ENCODE data around the gene SCPEP1. TPM values are rescaled to one million over a fixed set of nuclear protein-coding genes. Genes with fewer than 3 reads are reported as not detected.

SCPEP1 gene
- total RNA-seq, 1 experiment from 2014 or later, result 100 TPM

GRCh38 chr17:57043276-57043675 lies 65.3 kb downstream of the SCPEP1 start:
- DNase-seq (ENCODE audit: low spot score), result no peak

- no peak for DNase-seq (ENCODE audit: low spot score)
These were observed 67.3 kb downstream of the SCPEP1 start for GRCh38 chr17:57044976-57045867.

GRCh38 chr17:57045868-57046704 lies 68.2 kb downstream of the SCPEP1 start:
- no peak for DNase-seq (ENCODE audit: low spot score)

DNA sequence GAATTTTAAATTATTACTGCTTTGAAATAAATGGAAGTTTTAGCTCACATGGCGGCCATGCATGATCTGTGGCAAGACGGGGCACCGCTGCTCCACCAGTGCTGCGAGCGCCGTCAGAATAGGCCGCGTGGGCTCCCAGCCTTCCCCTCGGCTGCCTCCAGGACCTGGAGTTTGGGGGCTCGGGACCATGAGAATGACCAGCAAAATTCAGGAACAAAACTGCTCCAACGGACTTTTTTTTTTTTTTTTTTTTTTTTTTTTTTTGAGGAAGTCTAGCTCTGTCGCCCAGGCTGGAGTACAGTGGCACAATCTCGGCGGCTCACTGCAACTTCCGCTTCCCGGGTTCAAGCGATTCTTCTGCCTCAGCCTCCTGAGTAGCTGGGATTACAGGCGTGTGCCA lies 68.8 kb downstream of the SCPEP1 start:
- DNase-seq (ENCODE audit: low spot score), result no peak

- DNase-seq (ENCODE audit: low spot score), result no peak
These were observed 70.2 kb downstream of the SCPEP1 start for GRCh38 chr17:57048096-57048495.

GRCh38 chr17:57050306-57050705 lies 72.4 kb downstream of the SCPEP1 start:
- no peak for DNase-seq (ENCODE audit: low spot score)

- no peak for DNase-seq (ENCODE audit: low spot score)
These were observed 74.0 kb downstream of the SCPEP1 start for GRCh38 chr17:57051886-57052361.

Other genes starting within 250 kb of the SCPEP1 start
- 0.76 and 1.8 TPM in 2 replicates for gene C17orf67, start 144.2 kb upstream of the SCPEP1 start, total RNA-seq (2014; rRNA removed; shearing (Covaris generic))
- gene DGKE, start 144.0 kb upstream of the SCPEP1 start, total RNA-seq (2014; rRNA removed; shearing (Covaris generic)), result 3.2 and 7.1 TPM in 2 replicates
- gene TRIM25, start 64.1 kb upstream of the SCPEP1 start, total RNA-seq (2014; rRNA removed; shearing (Covaris generic)), result 22.0 and 27.2 TPM in 2 replicates
- 28.0 and 28.8 TPM in 2 replicates for gene COIL, start 17.1 kb upstream of the SCPEP1 start, total RNA-seq (2014; rRNA removed; shearing (Covaris generic))
- gene AKAP1, start 107.1 kb downstream of the SCPEP1 start, total RNA-seq (2014; rRNA removed; shearing (Covaris generic)), result 22.0 and 38.5 TPM in 2 replicates

Measured in A172 (cell line).